ENCODE results near the gene TMED3.

DNA sequence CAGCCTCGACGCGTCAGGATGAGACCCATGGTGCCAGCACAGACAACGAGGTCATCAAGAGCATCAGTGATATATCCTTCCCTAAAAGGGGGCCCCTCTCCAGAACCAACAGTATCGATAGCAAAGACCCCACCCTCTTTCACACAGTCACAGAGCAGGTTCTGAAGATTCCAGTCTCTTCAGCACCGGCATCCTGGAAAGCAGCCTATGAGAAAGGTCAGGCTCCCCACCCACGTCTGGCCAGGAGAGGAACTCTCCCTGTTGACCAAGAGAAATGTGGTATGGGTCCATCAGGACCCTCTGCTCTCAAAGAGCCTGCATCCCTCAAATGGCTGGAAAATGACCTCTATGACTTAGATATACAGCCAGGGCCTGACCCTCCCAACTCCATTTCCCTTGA is 16.8 kb upstream of the TMED3 start:
- TF ChIP-seq, protein P1, sequence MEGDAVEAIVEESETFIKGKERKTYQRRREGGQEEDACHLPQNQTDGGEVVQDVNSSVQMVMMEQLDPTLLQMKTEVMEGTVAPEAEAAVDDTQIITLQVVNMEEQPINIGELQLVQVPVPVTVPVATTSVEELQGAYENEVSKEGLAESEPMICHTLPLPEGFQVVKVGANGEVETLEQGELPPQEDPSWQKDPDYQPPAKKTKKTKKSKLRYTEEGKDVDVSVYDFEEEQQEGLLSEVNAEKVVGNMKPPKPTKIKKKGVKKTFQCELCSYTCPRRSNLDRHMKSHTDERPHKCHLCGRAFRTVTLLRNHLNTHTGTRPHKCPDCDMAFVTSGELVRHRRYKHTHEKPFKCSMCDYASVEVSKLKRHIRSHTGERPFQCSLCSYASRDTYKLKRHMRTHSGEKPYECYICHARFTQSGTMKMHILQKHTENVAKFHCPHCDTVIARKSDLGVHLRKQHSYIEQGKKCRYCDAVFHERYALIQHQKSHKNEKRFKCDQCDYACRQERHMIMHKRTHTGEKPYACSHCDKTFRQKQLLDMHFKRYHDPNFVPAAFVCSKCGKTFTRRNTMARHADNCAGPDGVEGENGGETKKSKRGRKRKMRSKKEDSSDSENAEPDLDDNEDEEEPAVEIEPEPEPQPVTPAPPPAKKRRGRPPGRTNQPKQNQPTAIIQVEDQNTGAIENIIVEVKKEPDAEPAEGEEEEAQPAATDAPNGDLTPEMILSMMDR (IDR thresholded peaks at IDR 0.05; ENCODE audit: poor library complexity), result no peak
- no peak for TF ChIP-seq EZH2 (IDR thresholded peaks at IDR 0.05; ENCODE audit: borderline replicate concordance)
- TF ChIP-seq EZH2phosphoT487 (IDR thresholded peaks at IDR 0.05; ENCODE audit: low read depth, severe bottlenecking, unreplicated experiment), result no peak

Data from hepatocyte (in vitro differentiated cells).